ENCODE results near the gene KCNJ2. TPM values are rescaled to one million over a fixed set of nuclear protein-coding genes. Genes with fewer than 3 reads are reported as not detected.

The KCNJ2 gene
- total RNA-seq, 1 donor from 2014 or later: 1.1 TPM

DNA sequence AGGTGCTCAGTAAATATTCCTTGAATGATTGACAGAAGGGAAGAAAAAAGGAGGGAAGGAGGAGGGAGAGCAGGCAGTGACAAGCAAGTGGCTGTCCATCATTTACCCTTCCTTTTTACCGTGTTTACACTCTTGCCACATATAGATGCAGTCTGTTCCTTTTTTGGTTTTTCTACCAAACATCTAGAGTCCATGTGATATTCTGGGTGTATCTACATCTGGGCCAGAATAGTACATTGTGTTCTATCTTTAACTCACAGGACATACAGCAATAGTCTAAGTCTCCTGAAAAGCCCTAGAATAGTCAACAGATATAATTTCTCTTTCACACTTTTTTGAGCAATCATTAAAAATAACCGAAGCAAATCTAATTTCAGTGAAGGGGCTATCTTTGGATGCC is 33.5 kb downstream of the KCNJ2 start:
- Histone ChIP-seq H3K4me1 (no peaks in the 10 kb centered on the region), H3K4me2 (no peak overlapping the region), H3K36me3 (no peaks in the 10 kb centered on the region), H3F3A (ENCODE audit: low read depth) (no peaks in the 10 kb centered on the region), H4K20me1 (ENCODE audit: low read depth) (no peaks in the 10 kb centered on the region), H3K27me3 (no peaks in the 10 kb centered on the region), H2AFZ (replicated peaks) (no peak overlapping the region), H3K9ac (no peak overlapping the region), H3K4me3 (no peak overlapping the region), H3K79me2 (ENCODE audit: low read depth) (no peaks in the 10 kb centered on the region), H3K27ac (no peak overlapping the region), H3K9me3 (ENCODE audit: low read depth) (no peaks in the 10 kb centered on the region)
- no peak overlapping the region for H3K4me3 Mint-ChIP-seq
- TF ChIP-seq, protein P1, sequence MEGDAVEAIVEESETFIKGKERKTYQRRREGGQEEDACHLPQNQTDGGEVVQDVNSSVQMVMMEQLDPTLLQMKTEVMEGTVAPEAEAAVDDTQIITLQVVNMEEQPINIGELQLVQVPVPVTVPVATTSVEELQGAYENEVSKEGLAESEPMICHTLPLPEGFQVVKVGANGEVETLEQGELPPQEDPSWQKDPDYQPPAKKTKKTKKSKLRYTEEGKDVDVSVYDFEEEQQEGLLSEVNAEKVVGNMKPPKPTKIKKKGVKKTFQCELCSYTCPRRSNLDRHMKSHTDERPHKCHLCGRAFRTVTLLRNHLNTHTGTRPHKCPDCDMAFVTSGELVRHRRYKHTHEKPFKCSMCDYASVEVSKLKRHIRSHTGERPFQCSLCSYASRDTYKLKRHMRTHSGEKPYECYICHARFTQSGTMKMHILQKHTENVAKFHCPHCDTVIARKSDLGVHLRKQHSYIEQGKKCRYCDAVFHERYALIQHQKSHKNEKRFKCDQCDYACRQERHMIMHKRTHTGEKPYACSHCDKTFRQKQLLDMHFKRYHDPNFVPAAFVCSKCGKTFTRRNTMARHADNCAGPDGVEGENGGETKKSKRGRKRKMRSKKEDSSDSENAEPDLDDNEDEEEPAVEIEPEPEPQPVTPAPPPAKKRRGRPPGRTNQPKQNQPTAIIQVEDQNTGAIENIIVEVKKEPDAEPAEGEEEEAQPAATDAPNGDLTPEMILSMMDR (IDR thresholded peaks at IDR 0.05): no peak
- no peak for TF ChIP-seq EZH2 (IDR thresholded peaks at IDR 0.05)
- TF ChIP-seq EZH2phosphoT487 (IDR thresholded peaks at IDR 0.05): no peak
- no peak for DNase-seq (ENCODE audit: low spot score)
- no peak overlapping the region for H3K27ac Mint-ChIP-seq
- H3K4me1 Mint-ChIP-seq: no peaks in the 10 kb centered on the region
- no peaks in the 10 kb centered on the region for H3K36me3 Mint-ChIP-seq
- H3K9me3 Mint-ChIP-seq: no peaks in the 10 kb centered on the region
- no peaks in the 10 kb centered on the region for H3K27me3 Mint-ChIP-seq (ENCODE audit: insufficient read depth, low read depth)

DNA sequence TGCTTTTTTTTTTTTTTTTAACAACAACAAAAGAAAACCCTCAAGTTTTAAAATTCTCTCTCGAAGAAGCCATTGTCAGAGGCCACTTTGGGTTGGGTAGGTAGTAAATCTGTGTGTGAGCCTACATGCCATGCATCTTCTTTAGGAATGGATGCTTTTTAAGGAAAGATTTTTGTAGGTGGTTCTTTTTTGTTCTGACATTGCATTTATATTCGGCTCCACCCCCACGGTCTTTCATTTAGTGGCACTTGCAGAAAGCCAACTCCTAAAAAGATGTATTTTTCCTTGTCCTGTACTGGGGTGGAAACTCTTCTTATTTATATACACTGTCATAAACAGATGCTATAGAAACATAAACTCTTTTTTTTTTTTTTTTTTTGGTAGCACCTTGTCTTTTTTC is 35.1 kb downstream of the KCNJ2 start:
- Histone ChIP-seq H3K9ac (no peak overlapping the region), H4K20me1 (ENCODE audit: low read depth) (no peaks in the 10 kb centered on the region), H3K4me2 (no peak overlapping the region), H3K79me2 (ENCODE audit: low read depth) (no peaks in the 10 kb centered on the region), H3K27me3 (no peaks in the 10 kb centered on the region), H2AFZ (replicated peaks) (no peak overlapping the region), H3K36me3 (no peaks in the 10 kb centered on the region), H3K9me3 (ENCODE audit: low read depth) (no peaks in the 10 kb centered on the region), H3K27ac (no peak overlapping the region), H3K4me1 (no peaks in the 10 kb centered on the region), H3K4me3 (no peak overlapping the region), H3F3A (ENCODE audit: low read depth) (no peaks in the 10 kb centered on the region)
- Mint-ChIP-seq H3K27me3 (ENCODE audit: insufficient read depth, low read depth) (no peaks in the 10 kb centered on the region), H3K27ac (no peak overlapping the region), H3K36me3 (no peaks in the 10 kb centered on the region), H3K9me3 (no peaks in the 10 kb centered on the region), H3K4me1 (no peaks in the 10 kb centered on the region), H3K4me3 (no peak overlapping the region)
- DNase-seq (ENCODE audit: low spot score): no peak
- no peak for TF ChIP-seq EZH2phosphoT487 (IDR thresholded peaks at IDR 0.05)
- TF ChIP-seq, protein P1 (IDR thresholded peaks at IDR 0.05): no peak
- TF ChIP-seq EZH2 (IDR thresholded peaks at IDR 0.05): no peak

DNA sequence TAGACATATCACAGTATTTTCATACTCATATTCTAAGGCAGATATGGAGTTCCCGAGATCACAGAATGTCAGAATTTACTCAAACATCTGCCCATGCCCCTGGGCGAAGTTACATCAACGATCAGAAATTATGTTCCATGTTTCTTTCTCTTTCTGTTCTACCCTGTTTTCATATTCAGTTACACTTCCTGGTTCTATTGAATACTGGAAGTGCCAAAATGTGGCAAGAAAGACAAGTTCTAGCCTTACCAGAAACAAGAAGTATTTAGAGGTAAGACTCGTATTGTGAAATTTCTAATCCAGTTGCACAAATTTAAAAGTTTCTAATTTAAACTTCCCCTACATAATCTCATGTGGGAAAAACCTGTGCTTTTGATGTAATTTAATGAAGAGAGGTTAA is 36.1 kb downstream of the KCNJ2 start:
- TF ChIP-seq, protein P1 (IDR thresholded peaks at IDR 0.05): no peak
- TF ChIP-seq EZH2 (IDR thresholded peaks at IDR 0.05) (no peak), EZH2phosphoT487 (IDR thresholded peaks at IDR 0.05) (no peak)
- Mint-ChIP-seq H3K36me3 (no peaks in the 10 kb centered on the region), H3K9me3 (no peaks in the 10 kb centered on the region), H3K27me3 (ENCODE audit: insufficient read depth, low read depth) (no peaks in the 10 kb centered on the region), H3K4me3 (no peak overlapping the region), H3K4me1 (no peaks in the 10 kb centered on the region), H3K27ac (no peak overlapping the region)
- Histone ChIP-seq H3K79me2 (ENCODE audit: low read depth) (no peaks in the 10 kb centered on the region), H3K27me3 (no peaks in the 10 kb centered on the region), H2AFZ (replicated peaks) (no peak overlapping the region), H3K9ac (no peak overlapping the region), H3K27ac (no peak overlapping the region), H3K36me3 (no peaks in the 10 kb centered on the region), H3K9me3 (ENCODE audit: low read depth) (no peaks in the 10 kb centered on the region), H3K4me1 (no peaks in the 10 kb centered on the region), H3K4me2 (no peak overlapping the region), H3K4me3 (no peak overlapping the region), H3F3A (ENCODE audit: low read depth) (no peaks in the 10 kb centered on the region), H4K20me1 (ENCODE audit: low read depth) (no peaks in the 10 kb centered on the region)
- DNase-seq (ENCODE audit: low spot score): no peak

Data from neural progenitor cell (in vitro differentiated cells).